Duodenal mucosa (tissue), 2 donors: ENCODE results near the gene LIN52.

Source experiments
- H3K27ac ChIP-seq: one replicate; pipeline ENCODE4 v1.7.0; 2013; ENCODE audit warnings: low read depth, low read length
- H3K27me3 ChIP-seq, 2 donors: one replicate each; pipeline ENCODE4 v1.7.0; 2013; ENCODE audit warnings: low read length in 2 of 2, control low read depth in 1 of 2; ENCODE audit not compliant: insufficient read depth in 2 of 2, control insufficient read depth in 1 of 2
- H3K36me3 ChIP-seq, 2 donors: one replicate each; pipeline ENCODE4 v1.7.0; 2013; ENCODE audit warnings: low read length in 2 of 2, control low read depth in 1 of 2; ENCODE audit not compliant: insufficient read depth in 2 of 2, control insufficient read depth in 1 of 2
- H3K4me1 ChIP-seq, 2 donors: one replicate each; pipeline ENCODE4 v1.7.0; 2013; ENCODE audit warnings: low read length in 2 of 2, control low read depth in 1 of 2; ENCODE audit not compliant: insufficient read depth in 2 of 2, control insufficient read depth in 1 of 2
- H3K4me3 ChIP-seq, 2 donors: one replicate each; pipeline ENCODE4 v1.7.0; 2013; ENCODE audit warnings: low read length in 2 of 2, low read depth in 1 of 2
- H3K9ac ChIP-seq, 2 donors: one replicate each; pipeline ENCODE4 v1.7.0; 2013; ENCODE audit warnings: low read length in 2 of 2, low read depth in 1 of 2
- H3K9me3 ChIP-seq, 2 donors: one replicate each; pipeline ENCODE4 v1.7.0; 2013; ENCODE audit warnings: low read length in 2 of 2, control low read depth in 1 of 2; ENCODE audit not compliant: control insufficient read depth in 1 of 2

The LIN52 gene

GRCh38 chr14:74208642-74209041, 123.9 kb downstream of the LIN52 start:
- Histone ChIP-seq H3K4me1 (no peaks in the 10 kb centered on the region), H3K9me3 (no peaks in the 10 kb centered on the region), H3K27me3 (no peaks in the 10 kb centered on the region), H3K36me3 (no peaks in the 10 kb centered on the region), H3K27ac (no peak overlapping the region), H3K9ac (no peak overlapping the region), H3K4me3 (no peak overlapping the region)

- peaks cover 3 to 6% of the 10 kb centered on the region in 2 donors for H3K27me3 ChIP-seq
Measured at GRCh38 chr14:74211945-74212580, 127.3 kb downstream of the LIN52 start.

DNA sequence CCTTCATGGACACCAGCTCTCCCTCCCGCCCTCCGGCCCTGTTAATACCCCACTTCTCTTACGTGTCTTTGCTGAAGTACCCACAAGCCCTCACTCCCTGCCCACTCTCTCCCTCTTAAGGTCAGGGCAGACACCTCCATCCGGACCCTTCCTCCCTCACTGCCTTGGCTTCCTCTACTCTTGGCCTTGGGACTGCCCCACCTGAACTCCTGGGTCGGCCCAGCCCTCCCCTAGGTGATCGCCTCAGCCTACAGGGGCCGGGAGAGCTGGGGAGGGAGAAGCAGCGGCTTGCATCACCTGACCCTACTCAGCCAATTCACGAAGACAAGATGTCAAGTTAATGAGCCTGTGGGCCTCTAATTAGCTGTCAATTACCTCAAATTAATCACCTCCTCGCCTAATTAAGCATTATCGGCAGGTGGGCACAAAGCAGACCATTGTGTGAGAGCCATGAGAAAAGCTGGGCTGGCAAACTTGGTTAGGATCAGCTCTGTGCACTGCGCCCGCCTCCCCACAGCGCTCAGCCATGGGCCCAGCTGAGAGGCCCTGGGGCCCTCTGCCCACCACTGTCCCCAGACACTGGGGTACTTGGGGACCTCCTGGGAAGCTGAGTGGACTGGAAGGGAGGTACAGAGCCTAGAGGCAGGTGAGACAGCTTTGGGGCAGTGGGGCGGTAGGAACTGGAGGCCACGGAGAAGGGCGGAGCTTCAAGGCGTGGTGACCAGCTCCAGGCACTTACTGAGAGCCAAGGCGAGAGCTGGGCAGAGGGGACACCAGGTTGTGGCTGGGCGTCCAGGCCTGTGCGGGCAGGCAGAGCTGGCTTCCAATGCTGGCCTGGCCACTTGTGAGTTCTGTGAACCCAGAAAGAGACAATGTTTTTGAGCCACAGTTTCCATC, 129.4 kb downstream of the LIN52 start:
- Histone ChIP-seq H3K9me3 (no peaks in the 10 kb centered on the region), H3K27ac (no peak overlapping the region), H3K27me3 (peaks cover 15 to 18% of the 10 kb centered on the region in 2 donors), H3K4me3 (no peak overlapping the region), H3K4me1 (peaks cover 0 to 4% of the 10 kb centered on the region in 2 donors), H3K36me3 (no peaks in the 10 kb centered on the region), H3K9ac (no peak overlapping the region)

More at GRCh38 chr14:74211945-74212580, 127.3 kb downstream of the LIN52 start:
- Histone ChIP-seq H3K36me3 (no peaks in the 10 kb centered on the region), H3K27ac (no peak overlapping the region), H3K9me3 (no peaks in the 10 kb centered on the region), H3K4me3 (no peak overlapping the region), H3K4me1 (no peaks in the 10 kb centered on the region), H3K9ac (no peak overlapping the region)

DNA sequence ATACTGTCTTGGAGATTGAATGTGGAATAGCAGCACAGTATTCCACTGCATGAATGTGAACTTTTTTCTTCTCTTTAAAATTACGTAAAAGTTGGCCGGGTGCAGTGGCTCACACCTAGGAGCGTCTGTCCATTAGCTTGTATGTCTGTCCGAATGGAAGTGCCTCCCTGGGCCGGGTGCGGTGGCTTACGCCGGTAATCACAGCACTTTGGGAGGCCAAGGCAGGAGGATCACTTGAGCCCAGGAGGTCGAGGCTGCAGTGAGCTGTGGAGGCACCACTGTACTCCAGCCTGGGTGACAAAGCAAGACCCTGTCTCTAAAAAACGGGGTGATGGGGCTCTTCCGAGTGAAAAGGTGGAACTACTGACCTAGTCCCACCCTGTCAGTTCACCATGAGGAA, 131.9 kb downstream of the LIN52 start:
- Histone ChIP-seq H3K27me3 (peaks cover 15 to 18% of the 10 kb centered on the region in 2 donors), H3K9ac (no peak overlapping the region), H3K4me1 (peaks cover 0 to 4% of the 10 kb centered on the region in 2 donors), H3K27ac (no peak overlapping the region), H3K9me3 (no peaks in the 10 kb centered on the region), H3K4me3 (no peak overlapping the region), H3K36me3 (no peaks in the 10 kb centered on the region)

GRCh38 chr14:74217672-74218448, 133.1 kb downstream of the LIN52 start:
- peaks cover 0 to 4% of the 10 kb centered on the region in 2 donors for H3K4me1 ChIP-seq
- peak overlapping the region; percentile 21 to 40 for H3K4me3 ChIP-seq
- H3K9ac ChIP-seq = no peak overlapping the region
- H3K27ac ChIP-seq = no peak overlapping the region
- H3K27me3 ChIP-seq = peaks cover 15 to 23% of the 10 kb centered on the region in 2 donors
- no peaks in the 10 kb centered on the region for H3K9me3 ChIP-seq
- no peaks in the 10 kb centered on the region for H3K36me3 ChIP-seq

- Histone ChIP-seq H3K36me3 (no peaks in the 10 kb centered on the region), H3K9ac (no peak overlapping the region), H3K27me3 (peaks cover 15 to 23% of the 10 kb centered on the region in 2 donors), H3K27ac (no peak overlapping the region), H3K9me3 (no peaks in the 10 kb centered on the region), H3K4me3 (no peak overlapping the region), H3K4me1 (peaks cover 0 to 4% of the 10 kb centered on the region in 2 donors)
Measured at GRCh38 chr14:74218462-74218861, 133.7 kb downstream of the LIN52 start.

GRCh38 chr14:74219277-74220205, 134.8 kb downstream of the LIN52 start:
- no peak overlapping the region for H3K27ac ChIP-seq
- no peak overlapping the region for H3K9ac ChIP-seq
- H3K9me3 ChIP-seq = no peaks in the 10 kb centered on the region
- H3K4me1 ChIP-seq = peaks cover 0 to 4% of the 10 kb centered on the region in 2 donors
- peaks cover 17 to 21% of the 10 kb centered on the region in 2 donors for H3K27me3 ChIP-seq
- no peak overlapping the region for H3K4me3 ChIP-seq
- H3K36me3 ChIP-seq = no peaks in the 10 kb centered on the region

GRCh38 chr14:74220991-74221390, 136.2 kb downstream of the LIN52 start:
- no peak overlapping the region for H3K9ac ChIP-seq
- no peaks in the 10 kb centered on the region for H3K36me3 ChIP-seq
- H3K27ac ChIP-seq = no peak overlapping the region
- peaks cover 0 to 4% of the 10 kb centered on the region in 2 donors for H3K4me1 ChIP-seq
- H3K4me3 ChIP-seq = no peak overlapping the region
- H3K9me3 ChIP-seq = no peaks in the 10 kb centered on the region
- H3K27me3 ChIP-seq = peaks cover 17 to 21% of the 10 kb centered on the region in 2 donors

DNA sequence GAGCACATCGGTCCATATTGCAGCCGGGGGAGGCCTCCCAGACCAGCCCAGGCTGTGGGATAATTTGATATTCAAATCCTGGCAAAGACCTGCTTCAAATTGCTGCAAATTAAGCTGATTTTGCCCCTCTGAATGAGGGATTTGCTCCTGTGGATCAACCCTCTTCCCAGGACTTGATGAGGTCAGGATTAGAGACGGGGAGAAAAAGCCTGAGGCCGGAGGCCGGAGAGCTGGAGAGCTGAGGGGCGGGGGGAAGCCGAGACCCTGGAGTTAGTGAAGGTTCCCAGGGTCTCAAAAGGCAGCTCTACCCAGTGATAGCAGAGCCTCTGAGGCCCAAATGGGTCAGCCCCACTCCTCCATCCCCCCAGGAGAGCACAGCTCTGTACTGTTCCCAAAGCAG, 137.0 kb downstream of the LIN52 start:
- Histone ChIP-seq H3K9me3 (no peaks in the 10 kb centered on the region), H3K27me3 (peaks cover 17 to 22% of the 10 kb centered on the region in 2 donors), H3K27ac (no peak overlapping the region), H3K36me3 (no peaks in the 10 kb centered on the region), H3K9ac (no peak overlapping the region), H3K4me3 (no peak overlapping the region), H3K4me1 (peaks cover 0 to 4% of the 10 kb centered on the region in 2 donors)
